Stimulated activated CD4-positive, alpha-beta T cell treated with anti-CD3 and anti-CD28 coated beads, TNF-alpha, amount 100 ng/mL, for 24 hours (primary cell): ENCODE data around the gene EDARADD.

Experiments
- DNase-seq, 3 experiments: peaks; one replicate each; pipeline ENCODE4 v3.0.0-alpha.2; 2020; ENCODE audit warnings: low read depth in 3 of 3

Gene EDARADD

GRCh38 chr1:236514703-236515442 lies 120.8 kb downstream of the EDARADD start:
- DNase-seq = no peak

DNA sequence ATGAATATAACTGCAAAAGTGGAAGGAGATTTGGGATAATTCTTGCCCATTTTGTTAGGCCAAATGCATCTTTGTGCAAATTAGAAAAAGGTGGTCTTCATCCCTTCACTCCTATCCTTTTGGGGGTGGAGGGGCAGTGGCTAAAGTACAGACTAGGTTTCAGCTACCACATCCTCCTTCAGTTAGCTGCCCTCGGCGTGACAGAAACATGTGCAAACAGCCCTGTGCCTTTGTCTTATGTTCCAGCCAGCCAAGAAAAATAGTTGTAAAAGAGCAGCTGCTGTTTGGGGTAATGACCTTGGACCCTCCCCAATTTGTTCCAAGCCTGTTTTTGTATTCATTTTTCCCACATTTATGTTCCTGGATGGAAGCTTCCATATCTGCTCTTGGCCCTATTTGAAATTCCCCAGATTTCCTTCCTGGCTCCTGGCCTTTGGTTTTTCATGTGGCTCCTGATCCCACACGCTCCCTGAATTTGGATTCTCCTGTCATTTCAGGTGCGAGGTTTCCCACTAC lies 121.4 kb downstream of the EDARADD start:
- no peak for DNase-seq

GRCh38 chr1:236516929-236517704 lies 123.0 kb downstream of the EDARADD start:
- no peak for DNase-seq

- no peak for DNase-seq
Observed at GRCh38 chr1:236518322-236518721, 124.2 kb downstream of the EDARADD start.

- DNase-seq = no peak
Observed at GRCh38 chr1:236520445-236521005, 126.4 kb downstream of the EDARADD start.

GRCh38 chr1:236522937-236523703 lies 129.0 kb downstream of the EDARADD start:
- no peak for DNase-seq

- DNase-seq = peak; percentile 77 to 92 (median 77)
Observed at GRCh38 chr1:236523704-236524141, 129.6 kb downstream of the EDARADD start, which contains the start of gene LGALS8. TSS of gene LGALS8 (plus strand) at chr1:236523982. CDS start at chr1:236526071, 2,089 bp downstream.

DNA sequence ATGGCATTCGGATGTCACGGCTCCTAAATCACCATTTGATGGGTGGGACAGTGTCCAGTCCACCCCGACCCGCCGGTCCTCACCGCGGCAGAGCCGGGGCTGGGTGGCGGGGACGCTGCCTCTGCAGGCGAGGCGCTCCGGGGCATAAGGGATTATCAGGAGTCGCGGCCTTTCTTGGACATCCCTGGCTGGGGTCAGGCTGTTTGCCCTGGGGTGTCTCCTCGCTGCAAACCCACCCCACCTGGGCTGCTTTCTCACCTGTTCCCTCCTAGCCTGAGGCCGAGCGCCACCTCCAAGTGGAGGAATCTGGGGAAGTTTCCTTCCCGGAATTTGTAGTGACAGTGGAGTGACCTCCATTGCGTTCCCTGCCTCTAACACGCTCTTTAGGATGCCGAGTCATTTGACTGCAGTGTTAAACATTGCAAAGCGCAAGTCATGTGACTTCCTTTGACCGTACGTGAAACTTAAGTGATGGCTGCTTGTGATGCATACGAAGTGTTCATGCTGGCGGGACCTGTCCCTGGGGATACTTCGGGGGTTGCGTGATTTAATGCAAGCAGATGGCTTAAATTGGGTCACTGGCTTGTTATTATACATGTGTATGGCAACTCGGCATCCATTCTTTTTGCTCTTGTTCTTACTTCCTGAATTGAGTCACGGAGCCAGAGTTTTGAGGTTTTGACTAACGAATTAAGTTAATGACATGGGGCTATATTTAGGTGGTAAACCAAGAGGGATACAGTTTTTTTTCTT lies 130.2 kb downstream of the EDARADD start:
- DNase-seq = peak in 2 of 3 experiments; percentile 18 to 50

DNA sequence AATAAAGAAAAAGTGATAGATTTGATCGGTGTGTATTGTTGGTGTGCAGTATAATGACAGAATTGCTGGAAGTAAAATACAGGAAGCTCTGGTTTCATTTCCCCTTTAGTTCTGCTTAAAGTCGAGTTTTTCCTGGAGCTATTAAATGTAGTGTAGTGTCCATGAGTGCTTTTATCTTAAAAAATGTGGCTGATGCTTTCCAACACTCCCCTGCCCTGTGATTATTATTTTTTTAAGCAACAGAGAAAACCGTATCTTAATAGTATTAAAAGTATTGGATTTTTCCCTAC lies 130.8 kb downstream of the EDARADD start:
- DNase-seq = no peak

GRCh38 chr1:236526079-236526478 lies 132.0 kb downstream of the EDARADD start:
- no peak for DNase-seq

GRCh38 chr1:236530286-236530685 lies 136.2 kb downstream of the EDARADD start:
- DNase-seq = no peak

DNA sequence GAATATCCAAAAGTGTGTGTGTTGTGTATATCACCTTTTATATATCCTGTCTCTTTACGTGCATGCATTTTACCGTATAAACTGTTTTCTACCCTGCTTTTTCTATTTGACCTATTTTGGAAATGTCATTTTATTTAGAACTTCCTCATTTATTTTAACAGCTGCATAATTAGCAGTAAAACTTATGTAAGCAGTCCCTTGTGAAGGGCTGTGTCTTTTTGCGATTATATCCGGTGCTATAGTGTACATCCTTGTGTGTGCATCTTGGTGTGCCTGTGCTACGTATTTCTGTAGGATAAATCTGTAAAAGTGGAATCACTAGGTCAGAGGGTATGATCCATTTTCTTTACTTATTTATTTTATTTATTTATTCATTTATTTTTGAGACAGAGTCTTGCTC lies 136.9 kb downstream of the EDARADD start:
- DNase-seq = no peak

- no peak for DNase-seq
Observed at GRCh38 chr1:236532850-236533249, 138.8 kb downstream of the EDARADD start.

DNA sequence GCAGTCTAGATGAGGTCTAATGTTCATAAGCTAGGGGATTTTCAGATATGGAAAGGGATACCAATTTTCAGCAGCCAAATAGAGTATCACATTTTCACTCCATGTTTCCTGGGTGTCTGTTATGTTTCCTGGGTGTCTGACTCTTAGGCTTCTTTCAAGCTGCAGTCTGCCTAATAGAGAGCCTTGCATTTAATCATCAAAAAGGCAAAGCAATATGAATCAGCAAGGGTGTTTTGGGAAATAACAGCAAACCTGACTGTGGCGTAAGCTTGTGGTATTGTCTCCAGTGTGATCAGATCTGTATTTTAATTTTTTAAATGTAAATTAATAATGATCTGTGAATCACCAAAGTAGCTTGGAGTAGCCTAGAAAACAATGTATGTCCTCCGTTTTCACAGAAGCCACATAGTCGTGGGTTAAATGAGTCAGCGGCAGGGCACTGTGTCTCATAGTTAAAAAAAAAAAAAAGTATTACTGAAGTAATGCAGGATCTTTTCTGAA lies 140.1 kb downstream of the EDARADD start:
- DNase-seq = peak in 2 of 3 experiments; percentile 19 to 42
